ENCODE measurements around the gene SRSF1.

SRSF1 gene

DNA sequence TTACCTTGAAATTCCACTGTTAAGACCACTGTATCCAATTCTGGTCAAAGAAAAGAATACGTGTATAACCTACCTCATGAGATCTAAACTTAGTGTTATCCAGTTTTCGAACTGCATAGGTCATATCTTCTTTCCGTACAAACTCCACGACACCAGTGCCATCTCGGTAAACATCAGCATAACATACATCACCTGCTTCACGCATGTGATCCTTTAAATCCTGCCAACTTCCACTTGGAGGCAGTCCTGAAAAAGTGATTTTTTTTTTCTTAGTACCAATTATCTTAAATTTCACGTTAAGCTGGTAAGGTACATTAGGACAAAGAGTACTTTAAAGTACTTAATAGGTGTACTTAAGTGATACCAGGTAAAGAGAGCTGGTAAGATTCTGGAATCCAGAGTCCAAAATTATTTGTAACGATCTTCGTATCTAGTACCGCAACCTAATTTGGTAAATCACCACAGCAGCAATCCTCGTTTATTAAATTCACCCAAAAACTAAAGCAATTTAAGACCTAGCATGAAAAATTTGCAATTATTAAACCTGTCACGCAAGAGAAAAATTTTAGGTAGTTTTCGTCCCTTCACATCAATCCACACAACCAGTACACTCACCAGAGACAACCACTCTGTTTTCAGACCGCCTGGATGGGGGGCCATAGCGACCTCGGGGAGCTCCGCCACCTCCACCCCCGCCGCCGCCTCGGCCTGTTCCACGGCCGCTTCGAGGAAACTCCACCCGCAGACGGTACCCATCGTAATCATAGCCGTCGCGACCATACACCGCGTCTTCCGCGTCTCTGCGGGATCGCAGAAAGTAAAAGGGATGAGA is 1.1 kb downstream of the SRSF1 start:
- Histone ChIP-seq H3K4me3 (ENCODE audit: severe bottlenecking) (peak overlapping the region; percentile 81), H3K27me3 (ENCODE audit: insufficient read depth, poor library complexity, severe bottlenecking) (no peaks in the 10 kb centered on the region), H3K9me3 (ENCODE audit: severe bottlenecking) (no peaks in the 10 kb centered on the region), H3K27ac (ENCODE audit: poor library complexity, severe bottlenecking) (peak overlapping the region; percentile 82), H3K36me3 (ENCODE audit: low read depth) (peaks cover 58% of the 10 kb centered on the region), H3K4me1 (ENCODE audit: insufficient read depth, poor library complexity, severe bottlenecking) (peaks cover 30% of the 10 kb centered on the region)
- no peak for DNase-seq (ENCODE audit: low spot score)
- TF ChIP-seq, protein P1, sequence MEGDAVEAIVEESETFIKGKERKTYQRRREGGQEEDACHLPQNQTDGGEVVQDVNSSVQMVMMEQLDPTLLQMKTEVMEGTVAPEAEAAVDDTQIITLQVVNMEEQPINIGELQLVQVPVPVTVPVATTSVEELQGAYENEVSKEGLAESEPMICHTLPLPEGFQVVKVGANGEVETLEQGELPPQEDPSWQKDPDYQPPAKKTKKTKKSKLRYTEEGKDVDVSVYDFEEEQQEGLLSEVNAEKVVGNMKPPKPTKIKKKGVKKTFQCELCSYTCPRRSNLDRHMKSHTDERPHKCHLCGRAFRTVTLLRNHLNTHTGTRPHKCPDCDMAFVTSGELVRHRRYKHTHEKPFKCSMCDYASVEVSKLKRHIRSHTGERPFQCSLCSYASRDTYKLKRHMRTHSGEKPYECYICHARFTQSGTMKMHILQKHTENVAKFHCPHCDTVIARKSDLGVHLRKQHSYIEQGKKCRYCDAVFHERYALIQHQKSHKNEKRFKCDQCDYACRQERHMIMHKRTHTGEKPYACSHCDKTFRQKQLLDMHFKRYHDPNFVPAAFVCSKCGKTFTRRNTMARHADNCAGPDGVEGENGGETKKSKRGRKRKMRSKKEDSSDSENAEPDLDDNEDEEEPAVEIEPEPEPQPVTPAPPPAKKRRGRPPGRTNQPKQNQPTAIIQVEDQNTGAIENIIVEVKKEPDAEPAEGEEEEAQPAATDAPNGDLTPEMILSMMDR (IDR thresholded peaks at IDR 0.05; ENCODE audit: poor library complexity, severe bottlenecking), result no peak
- no peak for ATAC-seq (ENCODE audit: low read depth)

DNA sequence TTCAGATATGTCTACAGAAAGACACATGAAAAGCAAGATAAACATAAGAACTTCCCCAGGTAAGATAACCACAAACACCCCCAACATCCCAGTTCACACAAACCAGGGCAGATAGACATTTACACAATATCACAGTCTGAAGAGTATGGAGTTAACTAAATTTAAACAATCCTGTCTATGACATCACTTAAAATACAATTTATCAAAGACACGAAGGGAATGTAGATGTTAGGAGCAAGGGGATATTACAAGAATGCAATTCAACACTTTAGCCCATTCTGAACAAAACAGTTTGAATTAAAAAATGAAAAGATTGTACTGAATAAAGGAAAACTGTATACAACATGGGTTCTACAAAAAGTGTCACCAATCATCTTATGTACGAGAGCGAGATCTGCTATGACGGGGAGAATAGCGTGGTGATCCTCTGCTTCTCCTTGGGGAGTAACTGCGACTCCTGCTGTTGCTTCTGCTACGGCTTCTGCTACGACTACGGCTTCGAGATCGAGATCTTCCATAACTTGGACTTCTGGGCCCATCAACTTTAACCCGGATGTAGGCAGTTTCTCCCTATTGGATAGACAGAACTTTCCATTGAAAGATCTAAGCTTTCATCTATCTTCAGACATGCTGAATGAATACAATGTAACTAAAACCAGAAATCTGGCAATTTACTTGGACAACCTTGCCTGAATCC is 1.9 kb downstream of the SRSF1 start:
- ATAC-seq (ENCODE audit: low read depth) (no peak), DNase-seq (ENCODE audit: low spot score) (no peak)
- Histone ChIP-seq H3K4me3 (ENCODE audit: severe bottlenecking) (peak overlapping the region; percentile 81), H3K27me3 (ENCODE audit: insufficient read depth, poor library complexity, severe bottlenecking) (no peaks in the 10 kb centered on the region), H3K27ac (ENCODE audit: poor library complexity, severe bottlenecking) (peak overlapping the region; percentile 82), H3K4me1 (ENCODE audit: insufficient read depth, poor library complexity, severe bottlenecking) (peaks cover 30% of the 10 kb centered on the region), H3K36me3 (ENCODE audit: low read depth) (peaks cover 65% of the 10 kb centered on the region), H3K9me3 (ENCODE audit: severe bottlenecking) (no peaks in the 10 kb centered on the region)
- TF ChIP-seq, protein P1 (IDR thresholded peaks at IDR 0.05; ENCODE audit: poor library complexity, severe bottlenecking), result no peak

- H3K27ac ChIP-seq (ENCODE audit: poor library complexity, severe bottlenecking), result peak overlapping the region; percentile 5
- peaks cover 30% of the 10 kb centered on the region for H3K4me1 ChIP-seq (ENCODE audit: insufficient read depth, poor library complexity, severe bottlenecking)
- H3K36me3 ChIP-seq (ENCODE audit: low read depth), result peaks cover 77% of the 10 kb centered on the region
- H3K9me3 ChIP-seq (ENCODE audit: severe bottlenecking), result no peaks in the 10 kb centered on the region
- ATAC-seq (ENCODE audit: low read depth) (no peak), DNase-seq (ENCODE audit: low spot score) (no peak)
- H3K4me3 ChIP-seq (ENCODE audit: severe bottlenecking), result no peak overlapping the region
- no peaks in the 10 kb centered on the region for H3K27me3 ChIP-seq (ENCODE audit: insufficient read depth, poor library complexity, severe bottlenecking)
- TF ChIP-seq, protein P1 (IDR thresholded peaks at IDR 0.05; ENCODE audit: poor library complexity, severe bottlenecking), result no peak
These were observed 3.0 kb downstream of the SRSF1 start for GRCh38 chr17:58004060-58004459.

GRCh38 chr17:58002973-58003372 is 4.1 kb downstream of the SRSF1 start:
- DNase-seq (ENCODE audit: low spot score) (no peak), ATAC-seq (ENCODE audit: low read depth) (no peak)
- Histone ChIP-seq H3K27ac (ENCODE audit: poor library complexity, severe bottlenecking) (peak overlapping the region; percentile 5), H3K36me3 (ENCODE audit: low read depth) (peaks cover 87% of the 10 kb centered on the region), H3K9me3 (ENCODE audit: severe bottlenecking) (no peaks in the 10 kb centered on the region), H3K4me1 (ENCODE audit: insufficient read depth, poor library complexity, severe bottlenecking) (peaks cover 30% of the 10 kb centered on the region), H3K4me3 (ENCODE audit: severe bottlenecking) (no peak overlapping the region), H3K27me3 (ENCODE audit: insufficient read depth, poor library complexity, severe bottlenecking) (no peaks in the 10 kb centered on the region)
- TF ChIP-seq, protein P1 (IDR thresholded peaks at IDR 0.05; ENCODE audit: poor library complexity, severe bottlenecking), result no peak

Data from RWPE2 (cell line).